ENCODE measurements around the gene COL7A1.

COL7A1 gene

DNA sequence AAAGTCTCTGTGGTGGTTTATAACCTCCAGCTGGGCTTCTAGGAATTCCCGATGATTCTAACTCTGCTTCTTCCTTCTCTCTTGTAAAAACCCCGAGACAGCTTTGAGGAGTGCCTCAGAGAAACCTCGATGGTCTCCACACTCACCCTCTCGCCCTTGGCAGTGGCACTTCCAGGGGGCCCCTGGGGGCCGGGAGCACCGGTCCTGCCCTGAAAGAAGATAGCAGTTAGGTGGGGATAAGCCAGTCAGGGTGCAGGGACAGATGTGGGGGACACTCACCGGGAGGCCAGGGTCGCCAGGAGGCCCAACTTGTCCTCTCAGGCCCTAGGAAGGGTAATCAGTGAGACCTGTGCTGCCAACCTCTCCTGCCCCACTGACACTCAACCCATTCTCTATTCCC lies 9.7 kb downstream of the COL7A1 start:
- Histone ChIP-seq H3K9me3 (ENCODE audit: insufficient read depth, low read depth, low read length) (no peaks in the 10 kb centered on the region), H3K4me3 (ENCODE audit: low read length) (no peak overlapping the region), H3K36me3 (ENCODE audit: insufficient read depth, low read depth, low read length) (no peaks in the 10 kb centered on the region; the same call in 1 of the 2 replicates), H3K27ac (ENCODE audit: low read length) (no peak overlapping the region), H3K4me1 (ENCODE audit: insufficient read depth, low read length) (no peaks in the 10 kb centered on the region), H3K9ac (ENCODE audit: low read depth, low read length) (no peak overlapping the region), H3K27me3 (ENCODE audit: insufficient read depth, low read length) (no peaks in the 10 kb centered on the region)

DNA sequence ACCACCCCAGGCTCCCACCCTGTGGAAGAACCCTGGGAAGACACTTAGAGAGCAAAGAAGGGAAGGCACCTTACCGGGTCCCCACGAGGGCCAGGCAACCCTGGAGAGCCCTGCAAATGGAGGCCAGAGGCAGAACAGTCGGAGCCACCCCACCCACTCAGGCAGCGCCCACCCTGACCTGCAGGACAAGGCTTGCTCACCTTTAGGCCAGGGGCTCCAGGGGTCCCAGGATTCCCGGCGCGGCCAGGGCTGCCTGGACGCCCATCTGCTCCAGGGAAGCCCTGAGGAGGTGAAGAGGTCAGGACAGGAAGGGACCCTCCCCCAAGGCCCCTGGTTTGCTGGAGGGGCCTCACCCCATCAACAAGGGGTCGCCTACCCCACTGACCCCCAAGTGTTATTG lies 10.3 kb downstream of the COL7A1 start:
- H3K4me3 ChIP-seq (ENCODE audit: low read length): no peak overlapping the region
- no peaks in the 10 kb centered on the region for H3K27me3 ChIP-seq (ENCODE audit: insufficient read depth, low read length)
- H3K36me3 ChIP-seq (ENCODE audit: insufficient read depth, low read depth, low read length): no peaks in the 10 kb centered on the region; the same call in 1 of the 2 replicates
- no peaks in the 10 kb centered on the region for H3K4me1 ChIP-seq (ENCODE audit: insufficient read depth, low read length)
- no peaks in the 10 kb centered on the region for H3K9me3 ChIP-seq (ENCODE audit: insufficient read depth, low read depth, low read length)
- H3K27ac ChIP-seq (ENCODE audit: low read length): no peak overlapping the region
- H3K9ac ChIP-seq (ENCODE audit: low read depth, low read length): no peak overlapping the region

DNA sequence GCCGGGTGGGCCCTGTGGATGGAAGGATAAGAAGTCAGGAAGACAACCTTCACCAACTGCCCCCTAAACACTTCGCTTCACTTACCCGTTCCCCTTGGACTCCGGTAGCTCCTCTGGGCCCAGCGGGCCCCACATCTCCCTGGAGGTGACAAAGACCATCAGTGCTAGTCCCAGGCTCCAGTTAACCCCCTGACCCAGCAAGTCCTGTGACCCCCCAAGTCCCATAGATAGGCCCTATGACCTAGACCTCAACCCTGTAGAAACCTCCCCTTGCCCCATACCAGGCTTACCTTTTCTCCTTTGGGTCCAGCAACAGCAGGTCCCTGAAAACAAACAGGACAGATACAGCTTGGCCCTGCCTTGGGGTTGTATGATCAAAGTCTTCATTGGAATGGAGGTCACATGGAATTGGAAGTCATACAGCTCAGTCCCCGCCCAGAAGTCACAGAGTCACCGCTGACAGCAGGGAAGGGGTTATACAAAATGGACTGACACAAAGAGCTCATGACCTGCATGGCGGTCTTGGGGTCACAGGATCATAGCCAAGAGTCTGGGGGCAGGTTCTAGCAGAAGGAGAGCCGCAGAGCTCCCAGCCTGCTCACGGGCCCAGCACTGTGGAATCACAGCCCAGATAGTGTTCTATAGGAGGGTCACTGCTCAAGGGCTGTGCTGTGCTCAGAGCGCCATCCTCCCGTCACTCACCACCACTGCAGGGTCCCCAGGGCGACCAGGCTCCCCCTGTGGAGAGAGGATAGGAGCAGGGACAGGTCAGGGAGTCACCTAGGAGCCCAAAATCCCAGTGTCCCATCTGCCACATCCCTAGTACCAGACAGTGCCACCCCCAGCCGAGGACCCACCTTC lies 13.3 kb downstream of the COL7A1 start:
- Histone ChIP-seq H3K9ac (ENCODE audit: low read depth, low read length) (no peak overlapping the region), H3K4me3 (ENCODE audit: low read length) (no peak overlapping the region), H3K27ac (ENCODE audit: low read length) (no peak overlapping the region), H3K36me3 (ENCODE audit: insufficient read depth, low read depth, low read length) (peaks cover 5% of the 10 kb centered on the region; the same call in 1 of the 2 replicates), H3K4me1 (ENCODE audit: insufficient read depth, low read length) (no peaks in the 10 kb centered on the region), H3K27me3 (ENCODE audit: insufficient read depth, low read length) (no peaks in the 10 kb centered on the region), H3K9me3 (ENCODE audit: insufficient read depth, low read depth, low read length) (no peaks in the 10 kb centered on the region)

DNA sequence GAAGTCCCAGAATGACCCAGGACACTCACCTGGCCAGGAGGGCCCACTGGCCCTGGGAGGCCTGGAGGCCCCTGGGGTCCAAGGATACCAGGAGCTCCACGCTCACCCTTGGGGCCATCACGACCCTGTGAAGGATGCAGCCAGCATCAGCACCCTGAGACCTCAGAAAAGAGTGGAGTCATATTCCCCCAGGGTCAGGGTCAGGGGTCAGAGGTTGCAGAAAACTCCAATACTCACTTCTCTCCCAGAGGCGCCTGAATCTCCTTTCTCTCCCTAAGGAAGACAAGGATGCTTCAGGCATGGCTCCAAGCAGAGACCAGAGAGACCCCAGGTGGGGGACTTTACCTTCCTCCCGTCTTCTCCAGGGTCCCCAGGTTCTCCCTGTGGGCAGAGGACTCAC lies 18.5 kb downstream of the COL7A1 start:
- no peaks in the 10 kb centered on the region for H3K4me1 ChIP-seq (ENCODE audit: insufficient read depth, low read length)
- no peaks in the 10 kb centered on the region for H3K27me3 ChIP-seq (ENCODE audit: insufficient read depth, low read length)
- H3K36me3 ChIP-seq (ENCODE audit: insufficient read depth, low read depth, low read length): peaks cover 5% of the 10 kb centered on the region; the same call in 1 of the 2 replicates
- no peak overlapping the region for H3K27ac ChIP-seq (ENCODE audit: low read length)
- H3K4me3 ChIP-seq (ENCODE audit: low read length): no peak overlapping the region
- H3K9me3 ChIP-seq (ENCODE audit: insufficient read depth, low read depth, low read length): no peaks in the 10 kb centered on the region
- H3K9ac ChIP-seq (ENCODE audit: low read depth, low read length): no peak overlapping the region

- Histone ChIP-seq H3K4me3 (ENCODE audit: low read length) (no peak overlapping the region), H3K9ac (ENCODE audit: low read depth, low read length) (no peak overlapping the region), H3K36me3 (ENCODE audit: insufficient read depth, low read depth, low read length) (peaks cover 5% of the 10 kb centered on the region; the same call in 1 of the 2 replicates), H3K27me3 (ENCODE audit: insufficient read depth, low read length) (no peaks in the 10 kb centered on the region), H3K27ac (ENCODE audit: low read length) (no peak overlapping the region), H3K9me3 (ENCODE audit: insufficient read depth, low read depth, low read length) (no peaks in the 10 kb centered on the region), H3K4me1 (ENCODE audit: insufficient read depth, low read length) (no peaks in the 10 kb centered on the region)
Observed at GRCh38 chr3:48575366-48575765, 19.8 kb downstream of the COL7A1 start.

- Histone ChIP-seq H3K4me3 (ENCODE audit: low read length) (no peak overlapping the region), H3K9ac (ENCODE audit: low read depth, low read length) (no peak overlapping the region), H3K27me3 (ENCODE audit: insufficient read depth, low read length) (no peaks in the 10 kb centered on the region), H3K9me3 (ENCODE audit: insufficient read depth, low read depth, low read length) (no peaks in the 10 kb centered on the region), H3K4me1 (ENCODE audit: insufficient read depth, low read length) (no peaks in the 10 kb centered on the region), H3K27ac (ENCODE audit: low read length) (no peak overlapping the region), H3K36me3 (ENCODE audit: insufficient read depth, low read depth, low read length) (peaks cover 5% of the 10 kb centered on the region; the same call in 1 of the 2 replicates)
Observed at GRCh38 chr3:48573973-48574585, 21.1 kb downstream of the COL7A1 start.

GRCh38 chr3:48572517-48572916 lies 22.6 kb downstream of the COL7A1 start:
- H3K4me1 ChIP-seq (ENCODE audit: insufficient read depth, low read length): no peaks in the 10 kb centered on the region
- no peak overlapping the region for H3K27ac ChIP-seq (ENCODE audit: low read length)
- peaks cover 5% of the 10 kb centered on the region; the same call in 1 of the 2 replicates for H3K36me3 ChIP-seq (ENCODE audit: insufficient read depth, low read depth, low read length)
- H3K9ac ChIP-seq (ENCODE audit: low read depth, low read length): no peak overlapping the region
- no peaks in the 10 kb centered on the region for H3K9me3 ChIP-seq (ENCODE audit: insufficient read depth, low read depth, low read length)
- H3K4me3 ChIP-seq (ENCODE audit: low read length): no peak overlapping the region
- no peaks in the 10 kb centered on the region for H3K27me3 ChIP-seq (ENCODE audit: insufficient read depth, low read length)

DNA sequence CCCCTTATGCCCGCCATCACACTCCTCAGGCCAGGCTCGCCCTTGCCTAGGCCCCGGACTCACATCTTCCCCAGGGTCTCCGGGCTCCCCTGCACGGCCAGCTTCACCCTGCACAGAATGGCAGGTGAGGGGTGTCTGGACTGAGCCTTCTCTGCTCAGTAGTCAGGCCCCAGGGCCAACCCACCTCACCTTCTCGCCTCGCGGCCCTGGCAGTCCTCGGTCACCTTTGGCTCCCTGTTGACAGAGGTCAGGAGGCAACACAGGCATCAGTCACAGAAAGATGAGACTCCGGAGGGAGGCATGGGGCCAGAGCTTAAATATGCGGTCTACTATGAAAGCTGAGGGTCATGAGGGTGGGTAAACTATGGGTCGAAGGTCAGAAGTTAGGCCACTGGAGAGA lies 23.2 kb downstream of the COL7A1 start:
- Histone ChIP-seq H3K36me3 (ENCODE audit: insufficient read depth, low read depth, low read length) (no peaks in the 10 kb centered on the region), H3K27me3 (ENCODE audit: insufficient read depth, low read length) (no peaks in the 10 kb centered on the region), H3K27ac (ENCODE audit: low read length) (no peak overlapping the region), H3K4me3 (ENCODE audit: low read length) (no peak overlapping the region), H3K9me3 (ENCODE audit: insufficient read depth, low read depth, low read length) (no peaks in the 10 kb centered on the region), H3K9ac (ENCODE audit: low read depth, low read length) (no peak overlapping the region), H3K4me1 (ENCODE audit: insufficient read depth, low read length) (no peaks in the 10 kb centered on the region)

- H3K27ac ChIP-seq (ENCODE audit: low read length): no peak overlapping the region
- no peak overlapping the region for H3K9ac ChIP-seq (ENCODE audit: low read depth, low read length)
- no peaks in the 10 kb centered on the region for H3K4me1 ChIP-seq (ENCODE audit: insufficient read depth, low read length)
- no peak overlapping the region for H3K4me3 ChIP-seq (ENCODE audit: low read length)
- H3K27me3 ChIP-seq (ENCODE audit: insufficient read depth, low read length): no peaks in the 10 kb centered on the region
- H3K36me3 ChIP-seq (ENCODE audit: insufficient read depth, low read depth, low read length): no peaks in the 10 kb centered on the region
- no peaks in the 10 kb centered on the region for H3K9me3 ChIP-seq (ENCODE audit: insufficient read depth, low read depth, low read length)
Observed at GRCh38 chr3:48569808-48570450, 25.2 kb downstream of the COL7A1 start.

DNA sequence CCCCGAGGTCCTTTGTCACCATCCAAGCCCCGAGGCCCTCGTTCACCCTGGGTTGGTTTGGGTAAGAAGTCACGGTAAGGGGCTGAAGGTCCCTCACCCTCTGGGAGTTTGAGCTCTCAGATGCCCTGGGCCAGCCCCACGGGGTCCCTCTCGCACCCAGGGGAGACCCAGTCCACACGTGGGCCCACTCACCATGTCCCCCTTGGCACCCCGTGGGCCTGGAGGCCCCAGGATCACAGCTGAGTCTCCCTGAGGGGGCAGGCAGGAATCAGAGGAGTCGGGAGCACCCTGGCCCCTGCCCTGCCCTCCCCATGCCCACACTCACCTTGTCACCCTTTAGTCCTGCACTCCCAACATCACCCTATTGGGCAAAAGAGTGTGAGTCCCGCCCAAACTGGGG lies 25.7 kb downstream of the COL7A1 start:
- no peak overlapping the region; the same call in 1 of the 2 replicates for H3K9ac ChIP-seq (ENCODE audit: low read depth, low read length)
- H3K27me3 ChIP-seq (ENCODE audit: insufficient read depth, low read length): no peaks in the 10 kb centered on the region
- H3K9me3 ChIP-seq (ENCODE audit: insufficient read depth, low read depth, low read length): no peaks in the 10 kb centered on the region
- no peak overlapping the region for H3K27ac ChIP-seq (ENCODE audit: low read length)
- H3K4me3 ChIP-seq (ENCODE audit: low read length): no peak overlapping the region
- H3K4me1 ChIP-seq (ENCODE audit: insufficient read depth, low read length): no peaks in the 10 kb centered on the region
- no peaks in the 10 kb centered on the region for H3K36me3 ChIP-seq (ENCODE audit: insufficient read depth, low read depth, low read length)

DNA sequence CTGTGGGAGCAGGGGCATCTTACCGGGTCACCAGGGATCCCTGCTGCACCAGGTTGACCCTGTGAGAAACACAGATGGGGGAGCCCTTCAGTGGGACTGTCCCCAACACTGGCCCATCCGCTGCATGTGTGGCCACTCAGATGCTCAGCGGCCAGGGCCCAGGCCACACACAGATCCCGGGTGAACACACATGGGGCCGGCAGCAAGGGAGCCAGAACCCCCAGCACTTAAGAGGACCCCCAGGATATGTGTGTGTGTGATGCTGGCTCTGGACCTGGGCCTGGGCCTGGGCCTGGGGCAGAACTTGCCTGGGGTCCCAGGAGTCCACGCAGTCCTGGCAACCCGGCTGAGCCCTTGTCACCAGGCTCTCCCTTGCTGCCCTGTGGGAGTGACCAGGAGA lies 26.7 kb downstream of the COL7A1 start:
- Histone ChIP-seq H3K9me3 (ENCODE audit: insufficient read depth, low read depth, low read length) (no peaks in the 10 kb centered on the region), H3K27ac (ENCODE audit: low read length) (no peak overlapping the region)

More for the DNA sequence above, 26.7 kb downstream of the COL7A1 start:
- Histone ChIP-seq H3K27me3 (ENCODE audit: insufficient read depth, low read length) (no peaks in the 10 kb centered on the region), H3K9ac (ENCODE audit: low read depth, low read length) (no peak overlapping the region), H3K36me3 (ENCODE audit: insufficient read depth, low read depth, low read length) (no peaks in the 10 kb centered on the region), H3K4me3 (ENCODE audit: low read length) (no peak overlapping the region), H3K4me1 (ENCODE audit: insufficient read depth, low read length) (peaks cover under 1% of the 10 kb centered on the region; the same call in 1 of the 2 replicates)
